SIG-M5 treated with dmso at 0.1 percent for 504 hours (cell line): ENCODE results near the gene SPSB2.

ENCODE experiments used
- DNase-seq: peaks from one replicate; lab custom pipeline; 2025; ENCODE audit not compliant: unreplicated experiment; lab: John Stamatoyannopoulos, UW

The SPSB2 gene

GRCh38 chr12:6851921-6852650 lies 21.0 kb downstream of the SPSB2 start, which contains the start of gene USP5:
Gene USP5, plus strand, starts transcription at chr12:6852150. Its CDS starts 30 bp downstream, at chr12:6852180.
- peak; percentile 100 for DNase-seq

- peak; percentile 100 for DNase-seq
Measured at GRCh38 chr12:6851153-6851920, 21.8 kb downstream of the SPSB2 start, which contains the start of gene CDCA3. Gene CDCA3, minus strand, starts transcription at chr12:6851286. Its CDS starts 334 bp downstream, at chr12:6850952.

GRCh38 chr12:6850796-6851152 lies 22.3 kb downstream of the SPSB2 start:
- DNase-seq, result no peak

- no peak for DNase-seq
Measured at GRCh38 chr12:6849976-6850560, 23.0 kb downstream of the SPSB2 start.

GRCh38 chr12:6849427-6849826 lies 23.7 kb downstream of the SPSB2 start:
- no peak for DNase-seq

GRCh38 chr12:6847676-6848075 lies 25.4 kb downstream of the SPSB2 start:
- no peak for DNase-seq

- no peak for DNase-seq
Measured at GRCh38 chr12:6846316-6846869, 26.7 kb downstream of the SPSB2 start.

- no peak for DNase-seq
Measured at GRCh38 chr12:6845395-6845794, 27.7 kb downstream of the SPSB2 start.

- DNase-seq, result peak; percentile 40
Measured at GRCh38 chr12:6843118-6843902, 29.8 kb downstream of the SPSB2 start.

- DNase-seq, result no peak
Measured at GRCh38 chr12:6842075-6842474, 31.0 kb downstream of the SPSB2 start.

- DNase-seq, result no peak
Measured at GRCh38 chr12:6840761-6841515, 32.2 kb downstream of the SPSB2 start, which contains the start of gene GNB3. Gene GNB3, plus strand, starts transcription at chr12:6840925. Its CDS starts 363 bp downstream, at chr12:6841288.

- no peak for DNase-seq
Measured at GRCh38 chr12:6840330-6840729, 32.8 kb downstream of the SPSB2 start.

- DNase-seq, result no peak
Measured at GRCh38 chr12:6839482-6840201, 33.5 kb downstream of the SPSB2 start.

- DNase-seq, result no peak
Measured at GRCh38 chr12:6838854-6839253, 34.2 kb downstream of the SPSB2 start.

- no peak for DNase-seq
Measured at GRCh38 chr12:6837370-6838060, 35.6 kb downstream of the SPSB2 start.

GRCh38 chr12:6836851-6837250 lies 36.3 kb downstream of the SPSB2 start:
- DNase-seq, result no peak

- no peak for DNase-seq
Measured at GRCh38 chr12:6834873-6835272, 38.2 kb downstream of the SPSB2 start.

GRCh38 chr12:6834254-6834653 lies 38.8 kb downstream of the SPSB2 start:
- no peak for DNase-seq
